NOMO-1 treated with dmso at 0.1 percent for 144 hours (cell line): ENCODE results near the gene C1orf167.

Experiments used
- DNase-seq: peaks from one replicate; lab custom pipeline; 2025; ENCODE audit not compliant: unreplicated experiment; lab: John Stamatoyannopoulos, UW

Gene C1orf167

DNA sequence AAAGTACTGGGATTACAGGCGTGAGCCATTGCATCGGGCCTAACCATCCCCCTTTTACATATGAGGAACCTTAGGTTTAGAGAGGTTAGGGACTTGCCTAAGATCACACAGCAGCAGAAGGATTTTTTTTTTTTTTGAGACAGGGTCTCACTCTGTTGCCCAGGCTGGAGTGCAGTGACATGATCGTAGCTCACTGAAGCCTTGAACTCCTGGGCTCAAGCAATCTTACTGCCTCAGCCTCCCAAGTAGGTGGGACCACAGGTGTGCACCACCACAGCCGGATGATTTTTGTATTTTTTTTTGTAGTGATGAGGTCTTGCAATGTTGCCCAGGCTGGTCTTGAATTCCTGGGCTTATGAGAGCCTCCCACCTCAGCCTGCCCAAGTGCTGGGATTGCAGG lies 2.2 kb upstream of the C1orf167 start:
- no peak for DNase-seq

DNA sequence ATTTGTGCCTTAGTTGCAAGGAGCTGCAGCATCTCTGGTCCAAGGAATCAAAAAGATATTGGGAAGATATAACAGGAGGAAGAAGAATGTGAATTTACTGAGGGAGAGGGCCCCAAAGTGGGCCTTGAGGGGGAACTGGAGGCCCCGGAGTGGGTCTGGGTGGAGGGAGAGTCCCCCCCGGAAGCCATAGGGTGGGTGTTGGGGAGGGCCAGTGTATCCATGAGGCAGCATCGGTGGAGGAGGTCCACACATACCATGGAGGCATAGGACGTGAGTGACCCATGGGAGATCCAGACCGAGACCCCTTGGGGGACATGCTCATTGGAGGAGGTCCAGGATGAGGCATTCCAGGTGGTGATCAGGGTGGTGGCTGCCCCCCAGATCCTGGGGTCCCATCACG lies 708 bp upstream of the C1orf167 start:
- no peak for DNase-seq

DNA sequence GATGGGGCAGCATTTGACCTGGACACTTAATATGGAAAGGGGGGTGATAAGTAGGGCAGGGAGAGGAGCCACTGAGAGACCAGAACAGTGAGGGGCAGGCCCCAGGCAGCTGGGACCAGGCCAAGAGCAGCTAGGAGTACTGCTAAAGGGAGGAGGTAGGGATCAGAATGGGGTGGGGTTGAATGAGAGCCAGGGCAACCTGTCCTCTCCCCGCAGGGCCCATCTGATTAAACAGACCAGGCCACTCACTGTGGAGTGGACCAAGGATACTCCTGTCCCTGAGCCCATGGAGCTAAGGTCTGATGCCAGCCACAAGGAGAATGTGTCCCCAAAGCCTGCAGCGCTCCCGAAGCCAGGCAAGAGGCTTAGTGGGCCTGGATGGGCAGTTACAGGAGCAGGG lies 2.1 kb downstream of the C1orf167 start:
- no peak for DNase-seq

DNA sequence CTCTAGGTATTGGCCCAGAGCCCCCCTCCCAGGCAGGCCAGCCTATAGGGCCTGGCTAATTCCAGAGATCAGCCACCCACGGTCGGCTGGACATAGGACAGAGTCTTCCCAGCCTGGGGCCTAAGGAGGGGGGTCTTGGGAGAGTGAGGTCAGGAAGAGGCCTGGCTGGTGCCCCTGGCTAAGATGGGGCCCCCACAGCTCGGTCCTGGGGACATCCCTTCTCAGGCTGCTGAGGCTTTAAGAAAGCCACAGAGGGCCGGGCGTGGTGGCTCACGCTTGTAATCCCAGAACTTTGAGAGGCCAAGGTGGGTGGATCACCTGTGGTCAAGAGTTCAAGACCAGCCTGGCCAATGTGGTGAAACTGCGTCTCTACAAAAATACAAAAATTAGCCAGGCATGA lies 2.5 kb downstream of the C1orf167 start:
- no peak for DNase-seq

DNA sequence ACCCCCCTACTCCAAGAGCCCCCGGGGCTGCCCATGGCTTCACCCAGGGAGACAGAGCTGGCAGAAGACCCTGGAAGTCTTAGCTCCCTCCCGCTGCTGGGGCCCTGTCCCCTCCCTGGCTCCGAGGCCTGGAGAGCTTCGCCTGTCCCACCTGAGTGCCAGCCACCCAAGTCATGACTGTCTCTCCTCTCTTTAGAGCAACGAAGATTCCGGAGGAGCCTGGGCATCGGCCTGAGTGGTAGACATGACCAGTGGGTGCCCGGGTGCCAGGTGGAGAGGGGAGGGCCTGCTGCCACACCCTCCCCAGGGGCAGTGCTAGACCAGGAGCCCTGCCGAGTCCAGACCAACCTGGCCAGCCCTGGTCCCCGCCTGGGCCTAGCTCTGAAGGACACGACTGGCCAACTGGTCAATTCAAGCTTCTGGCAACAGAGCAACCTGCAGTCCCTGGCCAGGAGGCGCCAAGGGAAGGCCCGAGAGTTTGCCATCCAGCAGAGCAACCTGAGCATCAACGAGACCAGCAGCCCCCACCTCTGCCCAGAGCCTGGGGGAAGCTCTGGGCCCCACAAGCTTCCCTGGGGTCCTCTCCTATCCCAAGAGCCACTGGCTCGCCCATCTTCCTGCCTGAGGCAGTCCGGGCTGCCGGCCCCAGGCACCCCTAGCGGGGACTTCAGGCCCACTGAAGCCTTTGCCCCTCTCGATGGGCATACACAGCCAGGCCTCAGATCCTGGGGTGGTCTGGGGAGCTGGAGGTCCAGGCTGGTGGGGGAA lies 3.9 kb downstream of the C1orf167 start:
- no peak for DNase-seq

DNA sequence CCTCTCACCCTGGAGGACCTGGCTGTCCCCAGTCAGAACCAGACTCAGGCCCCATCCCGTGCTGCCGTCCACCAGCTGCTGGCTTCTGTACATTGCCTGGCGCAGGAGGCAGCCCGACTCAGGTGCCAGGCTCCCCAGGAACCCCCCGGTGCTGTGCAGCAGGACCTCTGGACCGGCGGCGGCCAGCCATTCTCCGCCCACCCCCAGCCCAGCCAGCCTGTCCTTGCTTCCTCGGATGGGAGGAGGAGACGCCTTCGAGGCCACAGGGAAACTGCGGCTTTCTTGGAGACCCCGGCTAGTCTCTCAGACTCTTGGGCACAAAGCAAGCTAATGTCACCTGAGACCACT lies 4.4 kb downstream of the C1orf167 start:
- DNase-seq: no peak

DNA sequence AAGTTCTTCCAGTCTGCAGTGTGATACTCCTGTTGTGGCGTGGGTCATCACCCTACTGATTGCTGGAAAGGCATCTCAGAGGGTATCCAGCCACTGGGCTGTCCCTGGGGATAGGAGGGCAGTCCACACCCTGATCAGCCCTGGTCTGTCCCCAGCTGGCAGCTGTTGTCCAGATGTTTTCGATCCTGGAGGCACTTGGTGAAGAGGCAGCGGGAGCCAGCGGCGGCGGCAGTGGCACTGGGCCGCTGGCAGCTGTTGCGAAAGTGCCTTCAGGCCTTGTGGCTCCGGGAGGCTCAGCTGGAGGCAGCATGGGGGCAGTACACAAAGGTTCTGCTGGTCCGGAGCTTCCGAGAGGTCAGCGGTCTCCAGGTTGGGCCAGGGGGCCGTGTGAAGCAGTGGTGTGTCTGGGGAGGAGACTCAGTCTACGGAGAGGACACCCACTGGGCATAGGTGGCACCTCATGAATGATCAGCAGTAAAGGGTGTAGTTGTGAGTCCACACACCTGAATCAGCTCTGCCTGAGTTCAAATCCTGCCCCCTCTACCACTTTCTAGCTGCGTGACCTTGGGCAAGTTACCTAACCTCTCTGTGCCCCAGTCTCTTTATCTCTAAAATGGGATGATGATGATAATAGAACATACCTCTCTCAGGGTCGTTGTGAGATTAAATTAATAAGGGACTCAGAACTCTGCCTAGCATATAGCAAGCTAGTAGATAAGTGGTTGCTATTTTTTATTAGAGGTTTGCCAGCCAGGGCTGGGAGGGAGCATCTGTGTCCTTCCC lies 6.1 kb downstream of the C1orf167 start:
- DNase-seq: no peak

DNA sequence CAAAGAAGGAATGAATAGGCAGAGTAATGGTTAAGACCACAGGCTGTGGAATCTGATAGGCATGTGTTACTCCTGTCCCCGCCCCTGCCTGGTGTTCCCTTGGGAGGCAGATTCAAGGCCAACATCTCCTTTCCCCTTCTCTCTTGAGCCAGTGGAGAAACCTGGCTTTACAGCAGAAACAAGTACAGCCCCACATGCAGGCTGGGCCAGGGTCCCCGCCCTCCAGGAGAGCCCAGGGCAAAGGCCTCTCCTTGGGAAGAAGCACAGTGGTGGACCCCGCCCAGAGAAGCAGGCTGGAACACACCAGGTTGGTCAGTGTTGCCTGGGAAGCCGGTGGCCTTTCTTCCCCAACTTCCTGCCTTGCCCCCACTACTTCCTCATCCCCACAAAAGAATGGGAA lies 6.8 kb downstream of the C1orf167 start:
- DNase-seq: no peak

DNA sequence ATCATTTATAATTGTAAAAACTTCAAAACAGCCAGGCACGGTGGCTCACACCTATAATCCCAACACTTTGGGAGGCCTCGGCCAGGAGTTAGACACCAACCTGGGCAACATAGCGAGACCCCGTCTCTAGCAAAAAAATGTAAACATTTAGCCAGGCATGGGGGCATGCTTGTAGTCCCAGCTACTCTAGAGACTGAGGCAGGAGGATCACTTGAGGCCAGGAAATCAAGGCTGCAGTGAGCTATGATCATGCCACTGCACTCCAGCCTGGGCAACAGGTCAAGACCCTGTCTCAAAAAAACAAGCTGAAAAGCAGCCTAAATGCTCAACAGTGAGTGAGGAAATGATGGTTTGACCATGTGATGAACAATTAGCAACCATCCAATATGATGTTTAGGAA lies 7.3 kb downstream of the C1orf167 start:
- DNase-seq: no peak

DNA sequence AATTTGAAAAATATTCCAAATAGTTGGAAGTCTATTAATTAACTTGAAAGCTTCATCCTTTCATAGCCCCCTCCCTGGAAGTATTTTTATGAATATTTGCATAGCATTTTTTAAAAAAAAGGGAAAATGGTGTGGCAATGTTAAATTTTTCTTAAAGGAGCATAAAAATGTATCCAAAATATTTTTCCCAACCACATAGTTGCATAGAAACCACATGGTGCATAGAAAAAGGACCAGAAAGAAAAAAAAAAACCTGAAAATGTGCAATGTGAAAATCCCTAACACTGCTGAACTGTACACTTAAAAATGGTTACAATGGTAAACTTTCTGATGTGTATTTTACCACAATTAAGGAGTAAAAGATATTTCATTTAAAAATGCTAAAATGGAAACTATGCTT lies 8.0 kb downstream of the C1orf167 start:
- no peak for DNase-seq

DNA sequence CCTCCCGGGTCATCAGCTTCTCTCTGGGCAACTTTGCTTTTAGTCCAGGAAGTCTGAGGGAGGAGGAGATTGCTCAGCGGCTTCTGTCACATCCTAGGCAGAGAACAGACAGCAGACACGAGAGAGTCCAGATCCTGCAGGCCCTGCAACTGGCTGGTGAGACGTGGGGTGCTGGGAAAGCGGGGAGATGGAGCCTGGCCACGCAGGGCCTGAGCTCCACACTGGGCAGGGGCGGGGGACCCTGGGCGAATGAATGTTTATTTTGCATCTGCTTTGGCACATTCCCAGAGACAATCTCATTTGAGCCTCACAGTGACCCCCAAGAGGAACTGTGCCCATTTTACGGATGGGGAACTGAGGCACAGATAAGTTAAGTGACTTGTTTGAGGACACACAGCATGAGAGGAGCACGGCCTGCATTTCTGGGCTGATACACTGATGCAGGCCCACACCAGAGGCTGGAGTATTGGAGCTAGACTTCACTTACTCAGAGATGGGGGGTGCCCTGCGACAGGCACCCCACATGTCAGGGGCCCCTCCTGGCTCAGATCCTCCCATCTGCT lies 9.6 kb downstream of the C1orf167 start:
- DNase-seq: no peak

DNA sequence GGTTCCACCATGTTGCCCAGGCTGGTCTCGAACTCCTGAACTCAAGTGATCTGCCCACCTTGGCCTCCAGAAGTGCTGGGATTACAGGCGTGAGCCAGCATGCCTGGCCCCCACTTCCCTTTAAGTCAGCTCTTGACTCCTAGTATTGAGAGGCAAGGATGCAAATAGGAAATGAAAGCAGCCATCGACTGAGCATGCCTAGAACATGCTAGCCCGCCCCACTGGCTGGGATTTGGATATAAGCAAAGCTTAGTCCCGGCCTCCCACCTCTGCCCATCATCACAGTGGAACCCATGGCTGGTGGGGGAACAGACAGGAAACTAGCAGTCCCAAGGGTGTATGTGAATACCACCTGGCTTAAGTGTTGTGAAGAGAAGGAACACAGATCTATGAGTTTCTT lies 10.5 kb downstream of the C1orf167 start:
- no peak for DNase-seq

DNA sequence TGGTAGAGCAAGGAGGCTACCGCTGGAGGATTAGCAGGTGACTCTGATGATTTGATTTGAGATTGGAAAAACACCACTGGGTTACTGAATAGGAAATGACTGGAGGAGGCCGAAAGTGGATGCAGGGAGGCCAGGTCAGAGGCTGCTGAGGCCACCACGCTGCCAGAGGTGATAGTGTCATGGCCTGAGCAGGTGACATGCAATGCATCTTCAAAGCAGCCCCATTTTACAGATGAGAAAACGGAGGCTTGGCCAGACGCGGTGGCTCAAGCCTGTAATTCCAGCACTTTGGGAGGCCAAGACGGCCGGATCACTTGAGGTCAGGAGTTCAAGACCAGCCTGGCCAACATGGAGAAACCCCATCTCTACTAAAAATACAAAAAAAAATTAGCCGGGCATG lies 12.8 kb downstream of the C1orf167 start:
- no peak for DNase-seq

DNA sequence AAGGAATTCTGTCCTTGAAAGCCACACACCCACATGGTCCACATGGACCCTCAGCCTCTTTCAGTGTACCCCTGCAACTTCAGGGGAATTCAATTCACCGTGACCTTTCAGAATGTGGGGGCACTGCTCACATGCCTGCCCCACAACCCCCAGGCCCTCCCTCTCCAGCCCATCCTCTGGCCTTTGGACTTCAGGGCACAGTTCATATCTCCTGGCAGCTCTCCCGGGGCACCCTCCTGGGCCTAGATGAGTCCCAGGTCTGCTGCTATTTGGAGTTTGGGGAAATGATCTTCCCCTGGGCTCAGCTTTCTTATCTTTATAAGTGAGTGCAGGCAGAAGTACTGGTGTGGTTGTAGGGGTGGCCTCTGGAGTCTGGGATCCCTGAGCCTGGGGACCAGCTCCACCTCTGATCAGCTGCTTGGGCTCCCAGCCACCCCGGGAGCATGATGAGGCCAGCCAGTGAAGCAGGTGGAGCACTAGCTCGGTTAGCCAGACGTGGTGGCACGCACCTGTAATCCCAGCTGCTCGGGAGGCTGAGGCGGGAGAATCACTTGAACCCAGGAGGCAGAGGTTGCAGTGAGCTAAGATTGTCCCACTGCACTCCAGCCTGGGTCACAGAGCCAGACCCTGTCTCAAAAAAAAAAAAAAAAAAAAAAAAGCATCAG lies 15.8 kb downstream of the C1orf167 start:
- DNase-seq: no peak

DNA sequence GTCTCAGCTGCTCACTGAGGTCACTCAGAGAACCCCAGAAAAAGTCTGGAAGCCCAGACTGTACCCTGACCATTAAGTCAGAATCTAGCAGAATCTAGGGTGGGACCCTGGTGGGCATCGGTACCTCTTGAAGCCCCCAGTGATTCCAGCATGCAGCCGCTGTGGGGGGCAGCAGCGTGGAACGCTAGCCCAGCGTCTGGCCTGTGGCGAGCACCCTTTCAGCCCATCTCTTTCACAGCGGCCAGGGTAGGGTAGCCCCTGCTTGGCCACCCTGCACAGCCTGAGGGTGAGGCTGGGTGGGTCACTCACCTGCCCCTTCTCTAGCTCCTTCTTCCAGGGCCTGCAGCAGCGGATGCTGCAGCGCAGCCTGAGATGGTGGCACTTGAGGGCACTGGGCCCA lies 16.3 kb downstream of the C1orf167 start:
- DNase-seq: no peak

DNA sequence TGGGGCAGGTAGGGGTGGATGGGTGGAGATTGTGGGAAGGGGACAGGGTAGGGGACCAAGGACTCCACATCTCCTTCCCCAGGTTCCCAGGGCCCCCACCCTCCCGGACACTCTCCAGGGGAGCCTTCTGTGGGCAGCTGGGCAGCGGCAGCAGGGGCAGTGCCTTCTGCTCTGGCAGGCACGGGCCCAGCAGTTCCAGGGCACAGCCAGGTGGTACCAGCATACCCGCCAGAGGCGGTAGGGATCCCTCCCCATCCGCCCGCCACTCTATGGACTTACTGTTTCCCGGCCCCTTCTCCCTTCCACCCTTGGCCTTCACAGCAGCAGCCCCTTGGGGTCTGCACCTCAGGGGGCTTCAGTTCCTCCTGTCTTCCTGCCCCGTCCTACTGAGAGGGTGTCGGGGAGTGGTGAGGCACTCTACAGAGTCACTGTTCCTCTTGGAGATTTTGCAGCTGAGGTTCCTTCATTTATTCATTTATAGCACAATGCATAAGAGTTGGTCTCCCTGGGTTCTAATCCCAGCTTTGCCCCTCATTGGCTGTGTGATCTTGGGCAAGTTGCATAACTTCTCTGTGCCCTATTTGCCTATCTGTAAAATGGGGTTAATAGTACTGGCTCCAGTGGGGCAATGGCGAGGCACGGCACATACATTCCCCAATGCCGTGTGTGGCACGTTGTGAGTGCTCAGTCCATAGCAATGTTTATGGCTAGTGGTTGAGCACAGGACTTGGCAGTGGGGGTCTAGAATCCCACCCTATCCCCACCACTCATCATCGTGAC lies 17.0 kb downstream of the C1orf167 start:
- DNase-seq: no peak

DNA sequence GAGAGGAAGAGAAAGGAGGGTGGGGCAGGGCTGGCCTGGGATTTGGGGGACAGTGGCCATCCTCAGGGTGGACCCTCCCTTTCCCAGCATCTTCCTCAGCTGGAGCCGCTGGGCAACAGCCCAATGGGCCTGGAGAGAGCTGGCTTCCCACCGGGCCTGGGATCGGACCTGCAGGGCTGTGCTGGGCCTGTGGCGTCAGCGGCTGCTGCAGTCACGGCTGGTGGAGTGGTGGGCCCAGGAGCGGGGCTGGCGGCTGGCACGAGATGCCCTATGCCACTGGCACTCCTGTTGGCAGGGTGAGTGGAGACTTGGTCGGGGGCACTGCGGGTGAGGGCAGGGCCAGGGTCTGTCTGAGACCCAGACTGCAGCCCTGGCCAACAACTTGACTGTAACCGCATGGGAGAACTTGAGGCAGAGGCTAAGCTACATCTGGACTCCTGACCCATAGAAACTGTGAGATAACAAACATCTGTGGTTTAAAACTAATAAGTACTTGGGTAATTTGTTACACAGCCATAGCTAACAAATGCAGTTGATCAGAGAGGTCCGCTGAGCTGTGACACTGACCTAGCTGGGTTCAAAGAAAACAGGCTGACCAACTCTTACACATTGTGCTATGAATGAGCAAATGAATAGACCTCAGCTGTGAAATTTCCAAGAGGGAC lies 17.9 kb downstream of the C1orf167 start:
- DNase-seq: no peak

DNA sequence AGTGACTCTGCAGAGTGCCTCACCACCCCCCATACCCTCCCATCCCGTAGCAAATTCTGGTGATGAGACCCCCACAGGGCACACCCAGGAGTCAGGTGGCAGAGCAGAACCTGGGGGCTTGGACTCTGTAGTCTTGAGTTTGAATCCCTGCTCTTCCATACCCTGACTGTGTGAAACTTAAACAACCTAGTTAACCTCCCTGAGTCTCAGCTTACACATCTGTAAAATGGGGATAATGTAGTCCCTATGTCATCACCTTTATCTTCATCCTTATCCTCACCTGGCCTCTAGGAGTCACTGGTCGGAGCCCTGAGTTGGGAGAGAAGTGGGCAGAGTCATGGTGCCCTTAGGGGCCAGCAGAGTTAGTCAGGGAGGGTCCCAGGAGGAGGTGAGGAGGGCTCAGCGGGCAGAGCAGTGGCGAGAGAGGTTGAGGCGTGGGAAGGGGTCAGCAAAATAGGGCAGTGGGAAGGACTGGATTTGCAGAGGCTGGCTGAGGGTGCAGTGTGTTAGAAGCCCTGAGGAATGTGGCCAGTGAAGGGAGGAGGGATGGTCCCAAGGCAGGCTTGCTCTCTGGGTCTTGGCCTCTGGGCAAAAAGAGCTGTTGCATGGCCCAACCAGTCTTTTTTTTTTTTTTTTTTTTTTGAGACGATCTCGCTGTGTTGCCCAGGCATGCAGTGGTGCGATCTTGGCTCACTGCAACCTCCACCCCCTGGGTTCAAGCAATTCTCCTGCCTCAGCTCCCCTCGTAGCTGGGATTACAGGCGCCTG lies 18.6 kb downstream of the C1orf167 start:
- no peak for DNase-seq

DNA sequence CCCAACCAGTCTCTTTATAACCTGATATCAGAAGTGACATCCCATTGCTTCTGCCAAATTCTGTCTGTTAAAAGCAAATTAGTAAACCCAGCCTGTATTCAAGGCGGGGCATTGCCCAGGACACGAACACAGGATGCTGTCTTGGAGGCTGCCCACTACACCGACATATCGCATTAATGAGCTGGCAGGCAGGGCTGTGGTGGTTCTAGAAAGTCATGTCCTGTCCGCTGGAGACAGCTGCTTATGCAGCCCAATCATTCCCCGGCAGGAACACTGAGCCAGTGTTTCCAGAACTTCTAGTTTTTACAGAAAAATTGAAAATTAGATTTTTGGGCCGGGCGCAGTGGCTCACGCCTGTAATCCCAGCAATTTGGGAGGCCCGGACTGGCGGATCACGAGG lies 19.3 kb downstream of the C1orf167 start:
- no peak for DNase-seq
